Neural progenitor cell (in vitro differentiated cells): ENCODE data around the gene MDH1. TPM values are rescaled to one million over a fixed set of nuclear protein-coding genes. Genes with fewer than 3 reads are reported as not detected.
A peak's percentile ranks its signal among the peaks of the same experiment; 100 is the strongest.

Experiments used
- DNase-seq: peaks from one replicate; pipeline ENCODE4 v3.0.0-alpha.2; 2016; ENCODE audit warnings: low spot score
- H2AFZ ChIP-seq: fragments of 200-600 bp; sonication (generic); replicated peaks from 2 replicates; pipeline ENCODE4 v1.6.1; 2016; ENCODE audit warnings: antibody characterized with exemption
- H3F3A ChIP-seq: fragments of 200-600 bp; sonication (generic); 2 replicates; pipeline ENCODE4 v1.6.1; 2016; ENCODE audit warnings: antibody characterized with exemption, low read depth
- H3K27ac ChIP-seq: fragments of 200-600 bp; sonication (generic); 2 replicates; pipeline ENCODE4 v1.5.1; 2016; ENCODE audit warnings: mild to moderate bottlenecking
- H3K27me3 ChIP-seq: fragments of 200-600 bp; sonication (generic); 2 replicates; pipeline ENCODE4 v1.6.1; 2016; ENCODE audit warnings: mild to moderate bottlenecking, moderate library complexity
- H3K36me3 ChIP-seq: fragments of 200-600 bp; sonication (generic); 2 replicates; pipeline ENCODE4 v1.5.1; 2016
- H3K4me1 ChIP-seq: fragments of 200-600 bp; sonication (generic); 2 replicates; pipeline ENCODE4 v1.6.1; 2016; ENCODE audit warnings: mixed run types
- H3K4me2 ChIP-seq: fragments of 200-600 bp; sonication (generic); 2 replicates; pipeline ENCODE4 v1.6.1; 2016
- H3K4me3 ChIP-seq: fragments of 200-600 bp; sonication (generic); 2 replicates; pipeline ENCODE4 v1.5.1; 2016
- H3K79me2 ChIP-seq: fragments of 200-600 bp; sonication (generic); 2 replicates; pipeline ENCODE4 v1.6.1; 2016; ENCODE audit warnings: low read depth
- H3K9ac ChIP-seq: fragments of 200-600 bp; sonication (generic); 2 replicates; pipeline ENCODE4 v1.6.1; 2016
- H3K9me3 ChIP-seq: fragments of 200-600 bp; sonication (generic); 2 replicates; pipeline ENCODE4 v1.5.1; 2016; ENCODE audit warnings: low read depth
- H4K20me1 ChIP-seq: fragments of 200-600 bp; sonication (generic); 2 replicates; pipeline ENCODE4 v1.6.1; 2016; ENCODE audit warnings: low read depth
- H3K27ac Mint-ChIP-seq: 3 replicates; pipeline ENCODE4 v1.8.0; 2021; ENCODE audit warnings: mixed read lengths
- H3K27me3 Mint-ChIP-seq: 2 replicates; pipeline ENCODE4 v1.8.0; 2022; ENCODE audit warnings: low read depth, mild to moderate bottlenecking, inconsistent platforms, moderate library complexity, mixed read lengths; ENCODE audit not compliant: insufficient read depth
- H3K36me3 Mint-ChIP-seq: 3 replicates; pipeline ENCODE4 v1.8.0; 2021; ENCODE audit warnings: mixed read lengths
- H3K4me1 Mint-ChIP-seq: 3 replicates; pipeline ENCODE4 v1.8.0; 2021; ENCODE audit warnings: mixed read lengths
- H3K4me3 Mint-ChIP-seq: 3 replicates; pipeline ENCODE4 v1.8.0; 2021; ENCODE audit warnings: mild to moderate bottlenecking, moderate library complexity, mixed read lengths
- H3K9me3 Mint-ChIP-seq: 3 replicates; pipeline ENCODE4 v1.8.0; 2020; ENCODE audit warnings: mixed read lengths
- EZH2 ChIP-seq: fragments of 200-600 bp; sonication (generic); IDR thresholded peaks from 2 replicates; pipeline ENCODE4 v1.6.1; 2017; ENCODE audit warnings: antibody characterized with exemption, mild to moderate bottlenecking, moderate library complexity
- EZH2phosphoT487 ChIP-seq: fragments of 200-600 bp; sonication (generic); IDR thresholded peaks from 2 replicates; pipeline ENCODE4 v1.6.1; 2017; ENCODE audit warnings: antibody characterized with exemption
- total RNA-seq: library from RNA; depleted of rRNA; stranded (reverse); fragments of >200 nt; gene quantifications from 2 replicates; pipeline ENCODE4 v1.2.3, GENCODE V29; 2015; ENCODE audit warnings: low replicate concordance
- TF ChIP-seq, protein P1 (sequence below): fragments of 200-600 bp; sonication (generic); IDR thresholded peaks from 2 replicates; pipeline ENCODE4 v1.5.1; 2017; ENCODE audit warnings: antibody characterized with exemption, mild to moderate bottlenecking

The MDH1 gene
- total RNA-seq, 1 donor from 2014 or later = 323 TPM

DNA sequence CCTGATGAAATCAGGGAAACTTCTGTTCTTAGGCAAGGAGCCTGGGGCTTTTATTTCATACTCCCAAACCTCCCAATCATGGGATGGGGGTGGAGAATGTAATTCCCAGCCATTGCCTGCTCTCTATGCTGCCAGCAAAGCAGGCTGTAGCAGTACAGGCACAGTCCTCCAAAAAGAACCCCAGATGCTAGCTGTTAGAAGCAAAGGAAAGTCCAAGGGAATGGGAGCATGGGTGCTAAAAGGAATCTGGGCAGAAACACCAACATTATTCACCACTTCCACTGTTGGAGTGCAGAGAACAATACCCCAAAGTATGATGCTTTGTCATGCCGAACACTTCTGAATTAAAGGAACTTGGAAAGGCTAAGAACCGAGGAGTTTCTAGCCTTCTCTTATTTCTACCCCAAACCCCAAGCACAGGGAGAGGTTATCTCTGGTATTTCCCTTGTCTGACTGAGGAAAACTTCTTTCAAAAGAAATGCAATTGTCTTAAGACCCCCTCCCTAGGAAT is 24.7 kb downstream of the MDH1 start:
- H3K4me1 Mint-ChIP-seq = peaks cover 20% of the 10 kb centered on the region
- no peaks in the 10 kb centered on the region for H3K36me3 ChIP-seq
- no peak overlapping the region for H3K27ac Mint-ChIP-seq
- DNase-seq = peak; percentile 40
- TF ChIP-seq EZH2 (no peak), EZH2phosphoT487 (no peak)
- TF ChIP-seq, protein P1, sequence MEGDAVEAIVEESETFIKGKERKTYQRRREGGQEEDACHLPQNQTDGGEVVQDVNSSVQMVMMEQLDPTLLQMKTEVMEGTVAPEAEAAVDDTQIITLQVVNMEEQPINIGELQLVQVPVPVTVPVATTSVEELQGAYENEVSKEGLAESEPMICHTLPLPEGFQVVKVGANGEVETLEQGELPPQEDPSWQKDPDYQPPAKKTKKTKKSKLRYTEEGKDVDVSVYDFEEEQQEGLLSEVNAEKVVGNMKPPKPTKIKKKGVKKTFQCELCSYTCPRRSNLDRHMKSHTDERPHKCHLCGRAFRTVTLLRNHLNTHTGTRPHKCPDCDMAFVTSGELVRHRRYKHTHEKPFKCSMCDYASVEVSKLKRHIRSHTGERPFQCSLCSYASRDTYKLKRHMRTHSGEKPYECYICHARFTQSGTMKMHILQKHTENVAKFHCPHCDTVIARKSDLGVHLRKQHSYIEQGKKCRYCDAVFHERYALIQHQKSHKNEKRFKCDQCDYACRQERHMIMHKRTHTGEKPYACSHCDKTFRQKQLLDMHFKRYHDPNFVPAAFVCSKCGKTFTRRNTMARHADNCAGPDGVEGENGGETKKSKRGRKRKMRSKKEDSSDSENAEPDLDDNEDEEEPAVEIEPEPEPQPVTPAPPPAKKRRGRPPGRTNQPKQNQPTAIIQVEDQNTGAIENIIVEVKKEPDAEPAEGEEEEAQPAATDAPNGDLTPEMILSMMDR = no peak
- no peaks in the 10 kb centered on the region for H3K9me3 ChIP-seq
- H2AFZ ChIP-seq = peak overlapping the region; percentile 51
- H3K79me2 ChIP-seq = peaks cover 12% of the 10 kb centered on the region
- peak overlapping the region; percentile 92 for H3K27ac ChIP-seq
- H3K4me3 Mint-ChIP-seq = no peak overlapping the region
- no peak overlapping the region for H3K9ac ChIP-seq
- H4K20me1 ChIP-seq = no peaks in the 10 kb centered on the region
- peaks cover 53% of the 10 kb centered on the region for H3F3A ChIP-seq
- H3K9me3 Mint-ChIP-seq = no peaks in the 10 kb centered on the region
- peaks cover 54% of the 10 kb centered on the region for H3K4me1 ChIP-seq
- no peaks in the 10 kb centered on the region for H3K27me3 ChIP-seq
- no peaks in the 10 kb centered on the region for H3K36me3 Mint-ChIP-seq
- no peaks in the 10 kb centered on the region for H3K27me3 Mint-ChIP-seq
- H3K4me2 ChIP-seq = peak overlapping the region; percentile 26
- H3K4me3 ChIP-seq = peak overlapping the region; percentile 23

DNA sequence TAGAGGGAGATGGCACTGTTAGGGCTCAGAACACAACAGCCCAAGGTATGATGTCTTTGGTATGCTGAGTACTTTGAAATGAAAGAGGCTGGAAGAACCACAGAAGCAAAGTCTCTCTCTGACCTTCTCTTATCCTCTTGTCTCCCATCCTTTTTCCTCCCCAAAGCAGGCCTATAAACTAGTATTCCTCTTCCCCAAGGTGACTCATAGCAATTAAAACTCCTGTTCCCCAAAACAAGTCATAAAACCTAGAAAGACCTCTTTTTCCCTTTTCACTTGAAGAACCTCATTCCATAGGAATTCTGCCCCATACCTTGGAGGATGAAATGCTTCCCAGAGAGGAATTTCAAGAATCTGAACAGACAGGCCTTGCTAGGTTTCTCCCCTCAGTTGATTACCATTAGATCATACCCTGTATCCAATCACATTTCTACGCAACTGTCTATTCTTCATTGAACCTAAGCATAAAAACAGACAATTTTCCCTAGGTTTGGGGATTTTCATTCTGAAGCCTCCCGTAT is 25.7 kb downstream of the MDH1 start:
- Mint-ChIP-seq H3K27me3 (no peaks in the 10 kb centered on the region), H3K27ac (no peak overlapping the region), H3K9me3 (no peaks in the 10 kb centered on the region), H3K36me3 (no peaks in the 10 kb centered on the region), H3K4me1 (peaks cover 21% of the 10 kb centered on the region), H3K4me3 (no peak overlapping the region)
- no peaks in the 10 kb centered on the region for H4K20me1 ChIP-seq
- peaks cover 54% of the 10 kb centered on the region for H3K4me1 ChIP-seq
- H3K4me2 ChIP-seq = peak overlapping the region; percentile 26
- H3K4me3 ChIP-seq = peak overlapping the region; percentile 19
- no peaks in the 10 kb centered on the region for H3K27me3 ChIP-seq
- peaks cover 12% of the 10 kb centered on the region for H3K79me2 ChIP-seq
- H3K9ac ChIP-seq = peak overlapping the region; percentile 10
- peaks cover 53% of the 10 kb centered on the region for H3F3A ChIP-seq
- H3K36me3 ChIP-seq = no peaks in the 10 kb centered on the region
- peak overlapping the region; percentile 92 for H3K27ac ChIP-seq
- DNase-seq = peak; percentile 52
- TF ChIP-seq EZH2phosphoT487 (no peak), EZH2 (no peak)
- TF ChIP-seq, protein P1 = no peak
- H3K9me3 ChIP-seq = no peaks in the 10 kb centered on the region
- H2AFZ ChIP-seq = peak overlapping the region; percentile 80

DNA sequence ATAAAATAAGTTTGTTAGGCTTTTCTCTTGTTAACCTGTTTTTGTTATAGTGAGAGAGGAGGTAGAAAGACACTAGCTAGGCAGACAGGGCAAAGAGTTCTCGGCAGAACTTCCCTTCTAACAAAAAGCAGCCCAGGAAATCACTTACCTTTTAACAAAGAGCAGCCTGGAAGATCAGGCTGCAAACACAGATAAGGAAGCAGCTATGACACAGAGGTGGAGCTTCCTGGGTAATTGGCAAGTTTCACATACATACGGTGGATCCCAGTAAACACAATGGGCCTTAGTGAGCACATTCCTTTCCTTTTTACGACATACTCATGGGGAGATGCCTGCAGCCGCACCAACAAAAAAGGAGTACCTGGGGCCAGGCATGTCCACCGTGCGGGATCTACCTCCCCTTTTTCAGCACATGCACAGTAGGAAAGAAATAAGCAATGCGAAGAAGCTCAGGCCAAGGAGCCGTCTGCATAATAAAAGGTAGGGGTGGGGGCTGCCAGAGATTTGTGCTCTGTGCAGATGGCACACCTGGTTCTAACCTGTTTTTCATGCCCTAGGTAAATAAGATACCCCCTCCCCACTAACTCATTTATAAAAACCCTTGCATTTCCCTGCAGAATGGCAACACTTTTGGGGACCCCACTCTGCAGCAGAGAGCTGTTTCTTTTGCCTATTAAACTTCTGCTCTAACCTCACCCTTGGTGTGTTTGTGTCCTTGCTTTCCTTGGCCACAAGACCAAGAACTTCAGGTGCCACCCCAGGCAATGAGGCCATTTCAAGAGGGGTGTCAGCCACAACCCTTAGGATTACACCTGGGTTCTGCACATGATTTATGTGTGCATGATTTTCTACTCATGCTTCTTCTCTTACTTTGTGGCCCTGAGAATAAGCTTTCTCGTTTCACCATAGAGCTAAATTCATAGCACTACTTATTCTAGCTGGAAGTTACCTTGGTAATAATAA is 26.5 kb downstream of the MDH1 start:
- Histone ChIP-seq H3F3A (peaks cover 53% of the 10 kb centered on the region), H2AFZ (peak overlapping the region; percentile 80), H3K4me3 (peak overlapping the region; percentile 19), H3K9ac (peak overlapping the region; percentile 10), H3K27me3 (no peaks in the 10 kb centered on the region), H4K20me1 (no peaks in the 10 kb centered on the region), H3K4me1 (peaks cover 54% of the 10 kb centered on the region), H3K27ac (peak overlapping the region; percentile 92), H3K79me2 (peaks cover 12% of the 10 kb centered on the region), H3K9me3 (no peaks in the 10 kb centered on the region), H3K36me3 (no peaks in the 10 kb centered on the region), H3K4me2 (peak overlapping the region; percentile 26)
- Mint-ChIP-seq H3K4me1 (peaks cover 21% of the 10 kb centered on the region), H3K9me3 (no peaks in the 10 kb centered on the region), H3K36me3 (no peaks in the 10 kb centered on the region), H3K27ac (no peak overlapping the region), H3K4me3 (no peak overlapping the region), H3K27me3 (no peaks in the 10 kb centered on the region)
- peak; percentile 70 for DNase-seq
- TF ChIP-seq EZH2phosphoT487 (no peak), EZH2 (no peak)
- TF ChIP-seq, protein P1 = no peak
